GM21447 (cell line): Measurements from ENCODE around the gene CREB3L2.
A peak's percentile ranks its signal among the peaks of the same experiment; 100 is the strongest.
"Not testable (repeated sequence)": the region's sequence is repeated elsewhere in the genome, so short reads cannot be mapped to it uniquely, and the experiment has no call there.

ENCODE experiments used
- ATAC-seq: cut with Tn5 transposase; IDR thresholded peaks from one replicate; pipeline ENCODE4 v1.9.1; 2021; ENCODE audit not compliant: unreplicated experiment

The CREB3L2 gene

GRCh38 chr7:137908106-137908505 is 93.8 kb downstream of the CREB3L2 start:
- no peak for ATAC-seq

DNA sequence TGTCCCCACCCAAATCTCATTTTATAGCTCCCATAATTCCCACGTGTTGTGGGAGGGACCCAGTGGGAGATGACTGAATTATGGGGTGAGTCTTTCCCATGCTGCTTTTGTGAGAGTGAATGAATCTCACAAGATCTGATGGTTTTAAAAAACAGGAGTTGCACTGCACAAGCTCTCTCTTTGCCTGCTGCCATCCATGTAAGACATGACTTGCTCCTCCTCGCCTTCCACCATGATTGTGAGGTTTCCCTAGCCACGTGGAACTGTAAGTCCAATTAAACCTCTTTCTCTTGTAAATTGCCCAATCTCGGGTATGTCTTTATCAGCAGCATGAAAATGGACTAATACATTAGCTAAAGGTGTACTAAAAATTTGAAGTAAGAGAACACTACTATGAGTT is 95.2 kb downstream of the CREB3L2 start:
- not testable (repeated sequence) for ATAC-seq

- ATAC-seq: no peak
These were observed 97.1 kb downstream of the CREB3L2 start for GRCh38 chr7:137904833-137905232.

GRCh38 chr7:137903382-137904169 is 98.3 kb downstream of the CREB3L2 start:
- peak; percentile 65 for ATAC-seq

DNA sequence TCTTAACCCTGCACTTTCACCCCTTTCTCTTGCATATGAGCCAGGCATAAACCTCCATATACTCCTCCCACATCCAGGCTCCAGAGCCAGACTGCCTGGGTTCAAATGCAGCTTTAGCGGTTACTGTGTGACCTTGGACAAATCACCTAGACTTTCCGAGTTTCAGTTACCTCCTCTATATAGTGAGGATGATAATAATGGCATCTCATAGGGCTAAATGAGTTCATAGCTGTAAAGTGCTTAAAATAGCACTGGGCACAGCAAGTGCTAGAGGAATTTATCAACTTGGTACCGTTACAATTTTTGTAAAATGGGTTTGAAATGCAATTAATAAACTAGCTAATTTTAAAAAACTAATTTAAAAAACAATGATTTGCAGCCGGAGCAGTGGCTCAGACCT is 101.7 kb downstream of the CREB3L2 start:
- ATAC-seq: no peak

DNA sequence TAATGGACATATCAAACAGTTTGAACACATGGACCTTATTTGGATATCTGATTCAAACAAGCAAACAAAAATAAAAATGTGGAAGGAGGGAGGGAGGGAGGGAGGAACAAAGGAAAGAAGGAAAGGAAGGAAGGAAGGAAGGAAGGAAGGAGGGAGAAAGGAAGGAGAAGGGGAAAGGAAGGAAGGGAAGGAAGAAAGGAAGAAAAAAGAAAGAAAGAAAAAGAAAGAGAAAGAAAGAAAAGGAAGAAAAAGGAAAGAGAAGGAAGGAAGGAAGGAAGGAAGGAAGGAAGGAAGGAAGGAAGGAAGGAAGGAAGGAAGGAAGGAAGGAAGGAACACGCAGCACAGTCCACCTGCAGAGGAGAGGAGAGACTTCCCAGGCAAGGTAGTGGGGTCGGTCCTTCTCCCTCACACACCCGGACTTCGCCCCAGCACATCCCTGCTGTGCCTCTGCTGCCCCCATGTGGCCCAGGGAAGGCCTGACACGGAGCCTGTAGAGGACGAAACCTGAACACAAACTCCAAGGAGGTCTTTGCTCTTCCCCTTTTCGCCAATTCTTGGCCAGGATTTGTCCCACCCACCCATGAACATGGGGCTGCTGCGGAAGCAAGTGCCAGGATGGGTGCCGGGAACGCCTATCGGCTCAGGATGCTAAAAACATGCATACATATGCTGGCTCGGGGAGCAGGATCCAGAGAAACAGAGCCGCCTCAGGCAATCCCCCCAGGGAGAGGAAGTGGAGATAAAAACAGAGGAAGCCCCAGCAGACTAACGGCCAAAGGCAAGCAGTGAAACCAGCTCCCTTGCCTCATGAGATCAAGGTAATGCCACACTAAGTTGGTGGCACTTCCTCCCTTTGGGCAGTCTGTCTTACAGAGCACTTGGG is 102.8 kb downstream of the CREB3L2 start:
- peak; percentile 57 for ATAC-seq

DNA sequence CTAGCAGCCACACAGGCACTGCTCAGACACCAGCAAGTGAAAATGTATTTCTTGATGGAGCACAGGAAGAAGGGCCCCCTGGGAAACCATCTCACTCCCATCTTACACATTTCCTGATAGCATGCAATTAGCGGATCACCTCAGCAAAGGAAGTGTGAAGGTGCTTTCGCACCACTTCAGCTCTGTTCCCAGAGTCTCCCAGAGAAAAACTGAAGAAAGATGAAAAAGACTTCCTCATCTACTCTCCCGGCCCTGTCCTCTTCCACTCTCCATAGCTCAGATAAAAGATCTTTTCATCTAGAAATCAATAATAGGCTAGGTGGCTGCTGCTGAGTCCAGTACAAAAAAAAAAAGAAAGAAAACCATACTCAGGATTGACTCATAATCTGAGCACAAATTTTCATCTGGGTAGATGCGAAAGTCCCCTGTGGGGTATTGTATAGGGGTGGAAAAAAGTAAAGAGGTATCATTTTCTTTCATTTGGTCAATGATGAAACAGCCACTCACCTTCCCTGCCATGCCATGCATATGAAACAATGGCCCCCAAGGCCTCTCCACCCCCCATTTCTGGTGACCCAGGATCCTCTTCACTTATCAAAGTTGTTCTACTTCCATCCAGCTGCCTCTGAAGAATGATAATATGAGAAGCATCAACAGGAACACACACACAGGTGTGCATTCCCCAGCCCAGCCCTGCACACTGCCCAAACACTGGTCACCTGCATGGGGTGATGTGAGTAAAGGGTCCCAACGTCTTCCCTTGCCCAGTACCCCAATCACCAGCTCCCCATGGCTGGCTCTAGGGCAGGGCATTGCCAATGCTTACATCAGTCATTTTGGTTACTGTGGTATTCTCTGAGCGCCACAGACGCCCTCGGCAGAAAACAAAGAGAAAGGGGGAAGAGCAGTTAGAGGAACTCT is 106.3 kb downstream of the CREB3L2 start:
- ATAC-seq: peak; percentile 75

- ATAC-seq: no peak
These were observed 108.6 kb downstream of the CREB3L2 start for GRCh38 chr7:137893143-137893742.

DNA sequence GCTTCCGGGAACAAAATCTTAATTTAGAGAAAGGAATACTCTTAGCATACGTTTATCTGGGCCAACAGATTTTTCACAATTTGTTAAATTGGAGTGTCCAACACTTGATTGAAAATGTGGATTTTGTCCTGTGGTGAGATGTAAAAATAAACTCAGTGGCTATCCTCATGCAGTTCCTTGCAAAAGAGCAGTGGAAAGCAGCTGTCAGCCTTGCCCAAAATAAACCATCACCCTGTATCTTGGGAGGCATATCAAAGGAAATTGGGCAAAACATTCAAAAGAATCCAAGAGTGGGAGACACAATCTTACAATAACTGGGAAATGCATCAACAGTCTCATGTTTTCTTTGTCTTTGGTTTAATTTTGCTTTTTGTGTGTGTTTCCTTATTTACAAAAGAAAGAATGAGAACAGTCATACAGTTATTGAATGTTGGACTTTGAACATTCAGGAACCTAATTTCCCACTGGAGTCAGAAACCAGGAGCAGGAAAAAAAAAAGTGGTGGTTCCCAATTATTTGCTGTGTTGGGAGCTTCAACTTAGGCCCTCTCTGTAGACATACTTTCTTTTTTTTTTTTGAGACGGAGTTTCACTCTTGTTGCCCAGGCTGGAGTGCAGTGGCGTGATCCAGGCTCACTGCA is 110.8 kb downstream of the CREB3L2 start:
- no peak for ATAC-seq

GRCh38 chr7:137890449-137890921 is 111.4 kb downstream of the CREB3L2 start:
- no peak for ATAC-seq

GRCh38 chr7:137888241-137888640 is 113.6 kb downstream of the CREB3L2 start:
- no peak for ATAC-seq

- no peak for ATAC-seq
These were observed 115.1 kb downstream of the CREB3L2 start for GRCh38 chr7:137886746-137887145.

DNA sequence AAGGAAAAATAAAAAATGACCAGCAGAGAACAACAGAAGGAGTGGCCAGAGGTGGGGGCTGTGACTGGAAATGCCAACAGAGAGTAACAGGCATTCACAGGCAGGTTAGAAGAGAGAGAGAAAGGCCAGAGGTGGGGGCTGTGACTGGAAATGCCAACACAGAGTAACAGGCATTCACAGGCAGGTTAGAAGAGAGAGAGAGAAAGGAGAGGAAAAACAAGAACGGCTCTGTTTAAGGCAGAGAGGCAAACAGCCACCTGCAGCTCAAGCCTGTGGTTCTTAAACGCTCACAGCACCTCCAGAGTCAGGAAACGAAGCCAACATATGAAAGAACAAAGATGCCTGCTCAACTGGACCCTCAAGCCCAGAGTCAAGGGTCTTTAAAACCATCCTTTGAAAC is 115.6 kb downstream of the CREB3L2 start:
- ATAC-seq: no peak

DNA sequence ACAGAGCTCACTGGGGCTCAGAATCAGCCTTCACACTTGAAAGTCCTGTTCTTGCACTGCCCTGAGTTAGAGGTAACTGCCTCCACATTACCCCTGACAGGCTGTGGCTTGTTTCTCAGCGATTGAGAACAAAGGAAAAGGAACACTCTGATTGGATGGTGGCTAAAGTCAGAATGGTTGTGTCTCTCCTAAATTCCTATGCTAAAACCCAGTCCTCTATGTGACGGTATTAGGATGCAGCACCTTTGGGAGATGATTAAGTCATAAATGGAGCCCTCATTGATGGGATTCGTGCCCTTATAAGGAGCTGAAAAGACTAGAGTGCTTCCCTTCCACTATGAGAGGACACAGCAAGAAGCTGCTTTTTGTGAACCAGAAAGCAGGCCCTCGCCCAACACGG is 116.2 kb downstream of the CREB3L2 start:
- no peak for ATAC-seq

DNA sequence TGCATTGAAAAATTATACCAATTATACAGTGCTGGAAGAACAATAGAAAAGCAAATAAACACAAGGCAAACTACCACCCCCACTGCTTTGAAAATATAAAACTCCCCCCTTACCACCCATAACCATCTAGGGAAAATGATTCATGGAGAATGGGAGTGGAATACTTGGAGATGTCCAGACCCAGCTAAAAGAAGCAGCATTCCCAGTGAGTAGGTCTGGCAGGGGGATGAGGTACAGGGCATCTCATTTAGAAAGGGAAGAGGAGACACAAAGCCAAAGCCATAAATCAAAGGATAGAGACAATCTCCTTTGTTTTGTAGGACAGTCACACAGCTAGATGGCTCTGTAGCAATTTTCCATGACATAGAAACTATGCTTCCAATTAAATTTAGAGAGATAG is 119.1 kb downstream of the CREB3L2 start:
- ATAC-seq: no peak

DNA sequence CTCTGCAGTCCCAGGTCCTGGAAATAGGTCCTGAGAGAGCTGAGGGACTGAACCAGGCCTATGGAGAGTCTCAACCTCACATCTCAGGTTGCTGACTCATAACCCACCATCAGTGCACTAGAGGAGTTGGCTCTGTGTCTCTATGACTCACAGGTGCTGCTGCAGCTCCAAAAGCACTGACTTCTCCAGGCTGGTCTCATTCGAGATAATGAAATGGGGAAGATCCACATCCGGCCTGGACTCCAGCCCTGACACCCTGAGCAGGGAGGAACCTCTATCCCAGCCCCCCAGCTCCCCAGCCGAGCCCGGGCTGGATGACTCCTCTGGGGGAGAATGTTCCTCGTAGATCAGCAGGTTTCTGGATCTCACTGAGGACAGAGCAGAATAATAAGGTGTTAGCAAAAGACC is 119.6 kb downstream of the CREB3L2 start:
- peak; percentile 91 for ATAC-seq

DNA sequence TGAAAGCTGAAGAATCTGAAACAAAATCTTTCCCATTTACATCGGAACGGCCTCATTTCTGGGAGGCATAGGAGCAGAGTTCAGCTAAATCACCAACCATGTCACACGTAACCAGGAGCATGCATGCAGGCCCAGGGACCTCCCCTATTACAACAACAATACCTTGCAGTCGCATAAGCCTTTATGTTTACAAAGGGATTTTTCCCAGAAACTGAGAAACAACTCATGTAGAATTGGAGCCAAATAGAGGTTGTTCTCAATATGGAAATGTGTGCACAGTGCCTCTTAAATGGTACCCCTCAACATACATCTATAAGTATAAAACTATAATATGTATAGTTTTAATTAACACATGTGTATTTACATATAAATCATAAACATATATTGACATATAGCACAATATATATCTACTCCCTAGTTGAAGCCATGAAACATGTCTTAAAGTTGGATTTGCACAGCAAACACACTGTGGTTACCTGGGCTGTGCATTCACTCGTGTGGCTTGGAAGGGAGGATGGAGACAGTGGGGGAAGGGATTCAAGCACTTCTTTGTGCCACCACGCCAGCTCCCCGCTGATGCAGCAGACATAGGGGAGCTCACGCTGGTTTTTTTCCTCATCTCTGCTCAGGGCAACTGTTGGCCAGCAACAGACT is 120.2 kb downstream of the CREB3L2 start:
- ATAC-seq: peak; percentile 18

- no peak for ATAC-seq
These were observed 121.5 kb downstream of the CREB3L2 start for GRCh38 chr7:137880432-137880831.

DNA sequence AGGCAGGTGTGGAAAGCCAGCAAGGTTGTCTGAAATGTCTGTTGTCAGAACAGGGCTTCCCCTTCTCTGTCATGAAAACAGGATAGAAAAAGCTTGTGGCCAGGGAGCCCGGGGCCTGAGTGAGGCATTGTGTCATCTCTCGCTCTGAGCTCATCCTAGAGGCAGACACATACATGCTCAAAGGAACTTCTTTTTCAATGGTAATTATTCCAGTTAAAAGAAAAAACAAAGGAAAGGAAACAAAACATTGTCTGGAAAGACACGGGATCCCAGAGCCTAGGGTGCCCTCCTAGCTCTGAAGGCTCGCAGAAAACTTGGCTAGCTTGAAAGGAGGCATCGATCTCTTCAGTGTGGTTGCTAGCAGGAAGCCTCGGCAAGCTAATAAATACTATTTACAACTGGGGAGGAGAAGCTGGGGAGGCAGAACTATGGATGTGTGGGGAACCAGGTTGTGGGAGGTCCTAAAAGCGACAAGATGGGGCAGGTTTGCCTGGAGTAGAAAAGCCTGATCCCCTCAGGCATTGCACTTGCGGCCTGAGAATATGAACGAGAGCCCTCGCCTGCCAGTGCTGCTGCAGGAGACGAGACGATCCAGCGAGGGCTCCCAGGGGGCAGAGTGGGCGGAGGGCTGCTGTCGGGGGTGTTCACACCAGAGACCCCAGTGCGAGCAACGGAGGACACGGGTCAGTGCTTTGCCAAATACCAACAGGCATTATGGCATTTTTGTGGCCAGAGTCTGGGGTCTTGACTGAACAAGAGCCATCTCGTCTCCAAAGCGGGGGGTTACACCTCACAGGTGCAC is 122.3 kb downstream of the CREB3L2 start:
- ATAC-seq: no peak
